Stomach smooth muscle (tissue), 2 donors: Measurements from ENCODE around the gene B4GAT1.

ENCODE experiments used
- H3K27ac ChIP-seq: one replicate; pipeline ENCODE4 v1.7.0; 2013; ENCODE audit warnings: mild to moderate bottlenecking, low read length, inconsistent platforms
- H3K27me3 ChIP-seq, 2 donors: one replicate each; pipeline ENCODE4 v1.7.0; 2013; ENCODE audit warnings: low read length in 2 of 2; ENCODE audit not compliant: insufficient read depth in 2 of 2, control insufficient read depth in 1 of 2
- H3K36me3 ChIP-seq, 2 donors: one replicate each; pipeline ENCODE4 v1.7.0; 2013; ENCODE audit warnings: low read length in 2 of 2; ENCODE audit not compliant: control insufficient read depth in 2 of 2, insufficient read depth in 2 of 2
- H3K4me1 ChIP-seq: one replicate; pipeline ENCODE4 v1.7.0; 2013; ENCODE audit warnings: low read length; ENCODE audit not compliant: control insufficient read depth, insufficient read depth
- H3K4me3 ChIP-seq, 2 donors: one replicate each; pipeline ENCODE4 v1.7.0; 2013; ENCODE audit warnings: low read length in 2 of 2
- H3K9ac ChIP-seq, 2 donors: one replicate each; pipeline ENCODE4 v1.7.0; 2013; ENCODE audit warnings: low read length in 2 of 2, mild to moderate bottlenecking in 1 of 2
- H3K9me3 ChIP-seq, 2 donors: one replicate each; pipeline ENCODE4 v1.7.0; 2013; ENCODE audit warnings: low read length in 2 of 2; ENCODE audit not compliant: control insufficient read depth in 2 of 2
- donor health status: healthy.
- donor health status: Pancreatic carcinoma.

B4GAT1 gene

DNA sequence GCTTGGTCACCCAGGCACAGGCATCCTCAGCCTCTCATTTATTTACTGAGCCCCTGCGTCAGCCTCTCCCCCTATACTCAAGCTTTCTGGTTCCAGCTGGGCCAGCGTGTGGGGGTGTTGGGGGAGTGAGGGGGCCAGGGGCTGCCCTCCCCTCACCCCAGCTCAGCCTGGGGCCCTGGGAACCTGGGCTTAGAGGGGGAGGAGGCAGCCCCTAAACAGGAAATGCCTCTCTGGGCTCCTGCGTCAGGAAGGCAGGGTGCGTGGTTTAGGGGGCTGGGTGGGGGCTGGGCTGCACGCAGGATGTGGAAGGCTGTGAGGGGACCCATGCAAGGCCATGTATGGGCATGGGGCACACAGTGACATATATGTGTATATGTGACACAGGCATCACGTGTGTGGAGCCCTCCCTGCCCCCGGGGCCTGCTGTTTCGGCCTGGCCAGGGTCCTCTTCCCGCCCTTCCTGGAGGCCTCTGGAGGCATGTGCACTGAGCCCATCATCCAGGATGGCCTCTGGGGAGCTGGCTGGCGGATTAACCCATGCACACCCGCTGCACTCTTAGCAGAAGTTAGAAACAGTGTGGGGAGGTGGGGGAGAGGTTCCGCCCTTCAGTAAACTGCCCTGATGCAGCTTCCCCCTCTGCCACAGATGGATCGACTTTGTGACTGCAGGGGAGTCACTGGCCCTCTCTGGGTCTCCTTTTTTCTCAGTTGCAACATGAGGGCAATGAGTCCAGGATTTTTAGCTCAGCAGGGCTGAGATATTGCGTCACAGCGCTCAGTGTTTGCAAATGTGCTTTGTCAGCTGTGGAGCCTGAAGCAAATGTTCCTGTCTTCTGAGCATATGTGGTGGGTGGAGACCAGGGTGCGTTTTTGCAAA lies 29.5 kb downstream of the B4GAT1 start:
- Histone ChIP-seq H3K27ac (peak overlapping the region; percentile 82), H3K27me3 (no peaks in the 10 kb centered on the region), H3K4me1 (peaks cover 56% of the 10 kb centered on the region), H3K9me3 (no peaks in the 10 kb centered on the region), H3K36me3 (no peaks in the 10 kb centered on the region), H3K4me3 (peak overlapping the region; percentile 66 to 69), H3K9ac (peak overlapping the region; percentile 55 to 57)

DNA sequence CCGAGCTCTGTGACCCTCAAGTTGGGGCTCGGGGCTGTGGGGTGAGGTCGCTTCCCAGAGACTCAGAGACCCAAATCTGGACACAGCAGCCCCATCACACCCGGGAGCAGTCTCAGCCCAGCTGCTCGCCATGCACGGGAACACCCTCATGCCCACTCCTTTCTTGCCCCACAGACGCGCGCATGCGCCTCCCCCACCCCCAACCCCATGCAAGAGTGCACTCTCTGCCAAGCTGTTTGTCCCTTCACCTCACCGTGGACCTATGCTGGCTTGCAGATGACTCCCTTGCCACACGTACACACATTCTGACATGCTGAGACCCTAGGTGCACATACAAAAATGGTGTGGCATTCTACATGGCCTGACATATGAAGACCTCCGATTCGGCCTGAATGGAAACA lies 30.1 kb downstream of the B4GAT1 start:
- Histone ChIP-seq H3K9me3 (no peaks in the 10 kb centered on the region), H3K36me3 (no peaks in the 10 kb centered on the region), H3K27me3 (no peaks in the 10 kb centered on the region), H3K27ac (peak overlapping the region; percentile 82), H3K9ac (peak overlapping the region; percentile 57 to 73), H3K4me1 (peaks cover 56% of the 10 kb centered on the region), H3K4me3 (peak overlapping the region; percentile 66 to 69)

DNA sequence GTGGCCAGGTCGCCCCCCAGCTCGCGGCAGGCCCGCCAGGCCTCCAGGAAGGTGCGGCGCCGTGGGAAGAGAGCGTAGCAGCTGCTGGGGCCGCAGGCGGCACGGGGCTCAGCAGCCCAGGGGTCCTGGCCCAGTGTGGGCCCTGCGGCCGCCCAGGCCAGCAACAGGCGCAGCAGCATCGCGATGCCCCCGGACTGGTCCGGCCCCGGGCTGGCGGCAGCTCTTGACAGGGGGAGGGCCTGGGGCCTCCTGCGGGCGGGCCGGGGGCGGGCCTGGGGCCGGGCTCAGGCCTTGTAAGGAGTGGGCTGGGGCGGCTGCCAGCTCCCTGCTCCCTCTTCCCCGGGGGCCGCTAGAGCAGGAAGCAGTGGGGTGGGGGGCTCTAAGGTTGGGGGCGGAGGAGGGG lies 30.6 kb downstream of the B4GAT1 start, which contains the start of gene CD248:
TSS of gene CD248 (minus strand) at position 196 of the 403 bp plus-strand sequence. CDS start at position 179, 17 bp downstream.
- Histone ChIP-seq H3K4me1 (peaks cover 58% of the 10 kb centered on the region), H3K27ac (peak within 1 kb of the TSS; percentile 82), H3K36me3 (no peaks in the 10 kb centered on the region), H3K27me3 (no peaks in the 10 kb centered on the region), H3K4me3 (peak within 1 kb of the TSS; percentile 69 to 78), H3K9me3 (no peaks in the 10 kb centered on the region), H3K9ac (peak within 1 kb of the TSS; percentile 57 to 73)

DNA sequence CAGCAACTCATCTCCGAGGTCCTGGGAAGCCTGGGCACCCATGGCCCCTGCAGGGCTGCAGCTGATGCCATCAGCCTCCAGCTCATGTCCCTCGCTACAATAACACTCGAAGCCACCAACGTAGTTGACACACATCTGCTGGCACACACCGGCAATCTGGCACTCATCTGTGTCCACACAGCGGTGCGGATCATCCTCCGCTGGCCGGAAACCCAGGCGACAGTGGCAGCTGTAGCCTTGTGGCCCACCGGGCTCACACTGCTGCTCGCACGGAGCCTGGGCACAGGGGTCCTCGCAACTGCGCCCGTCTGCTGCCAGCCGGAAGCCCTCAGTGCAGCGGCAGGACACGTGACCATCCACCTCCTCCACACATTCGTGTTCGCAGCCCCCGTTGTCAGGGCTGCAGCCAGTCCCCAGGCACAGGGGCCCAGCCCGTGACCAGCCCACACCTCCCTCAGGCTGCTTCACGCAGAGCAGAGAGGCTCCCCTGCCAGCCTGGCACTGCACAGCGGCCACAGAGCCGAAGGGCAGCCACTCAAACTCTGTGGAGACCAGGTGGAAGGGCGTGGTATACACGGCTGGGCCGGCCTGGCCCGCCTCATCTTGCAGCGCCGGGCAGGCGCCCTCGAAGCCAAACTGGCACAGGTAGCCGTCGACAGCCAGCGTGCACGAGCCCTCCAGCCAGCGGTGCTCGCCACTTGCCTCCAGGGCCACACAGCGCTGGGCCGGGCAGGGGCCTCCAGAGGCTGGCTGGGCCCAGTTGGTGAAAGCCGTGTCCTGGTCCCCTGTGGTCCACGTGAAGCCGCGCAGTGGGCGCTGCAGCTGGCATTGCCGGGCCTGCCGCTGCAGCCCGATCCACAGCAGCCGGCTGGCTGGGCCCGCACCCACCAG lies 31.3 kb downstream of the B4GAT1 start:
- Histone ChIP-seq H3K9me3 (no peaks in the 10 kb centered on the region), H3K9ac (peak overlapping the region; percentile 57 to 72), H3K27me3 (no peaks in the 10 kb centered on the region), H3K27ac (peak overlapping the region; percentile 82), H3K36me3 (no peaks in the 10 kb centered on the region), H3K4me3 (peak overlapping the region; percentile 65 to 78), H3K4me1 (peaks cover 61% of the 10 kb centered on the region)

DNA sequence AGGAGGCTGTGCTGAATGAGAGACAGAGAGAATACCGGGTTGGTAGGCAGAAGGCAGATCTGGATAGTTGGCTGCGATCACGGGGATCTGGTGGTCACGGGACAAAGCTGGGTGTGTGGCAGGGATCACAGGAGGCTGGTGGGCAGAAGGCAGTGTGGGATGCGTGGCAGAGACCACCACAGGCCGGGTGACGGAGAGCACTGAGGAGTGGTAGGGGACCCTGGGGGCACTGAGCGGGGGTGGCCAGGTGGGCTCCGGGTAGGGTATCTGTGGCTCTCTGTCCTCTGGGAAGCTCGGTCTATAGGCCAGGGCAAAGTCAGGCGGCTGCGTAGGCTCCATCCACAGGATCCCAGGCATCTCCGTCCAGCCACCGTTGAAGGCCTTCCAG lies 31.9 kb downstream of the B4GAT1 start:
- H3K27me3 ChIP-seq = no peaks in the 10 kb centered on the region
- H3K36me3 ChIP-seq = no peaks in the 10 kb centered on the region
- H3K9ac ChIP-seq = peak overlapping the region; percentile 57 to 72
- H3K4me3 ChIP-seq = peak overlapping the region; percentile 65 to 78
- no peaks in the 10 kb centered on the region for H3K9me3 ChIP-seq
- H3K4me1 ChIP-seq = peaks cover 61% of the 10 kb centered on the region
- no peak overlapping the region for H3K27ac ChIP-seq

DNA sequence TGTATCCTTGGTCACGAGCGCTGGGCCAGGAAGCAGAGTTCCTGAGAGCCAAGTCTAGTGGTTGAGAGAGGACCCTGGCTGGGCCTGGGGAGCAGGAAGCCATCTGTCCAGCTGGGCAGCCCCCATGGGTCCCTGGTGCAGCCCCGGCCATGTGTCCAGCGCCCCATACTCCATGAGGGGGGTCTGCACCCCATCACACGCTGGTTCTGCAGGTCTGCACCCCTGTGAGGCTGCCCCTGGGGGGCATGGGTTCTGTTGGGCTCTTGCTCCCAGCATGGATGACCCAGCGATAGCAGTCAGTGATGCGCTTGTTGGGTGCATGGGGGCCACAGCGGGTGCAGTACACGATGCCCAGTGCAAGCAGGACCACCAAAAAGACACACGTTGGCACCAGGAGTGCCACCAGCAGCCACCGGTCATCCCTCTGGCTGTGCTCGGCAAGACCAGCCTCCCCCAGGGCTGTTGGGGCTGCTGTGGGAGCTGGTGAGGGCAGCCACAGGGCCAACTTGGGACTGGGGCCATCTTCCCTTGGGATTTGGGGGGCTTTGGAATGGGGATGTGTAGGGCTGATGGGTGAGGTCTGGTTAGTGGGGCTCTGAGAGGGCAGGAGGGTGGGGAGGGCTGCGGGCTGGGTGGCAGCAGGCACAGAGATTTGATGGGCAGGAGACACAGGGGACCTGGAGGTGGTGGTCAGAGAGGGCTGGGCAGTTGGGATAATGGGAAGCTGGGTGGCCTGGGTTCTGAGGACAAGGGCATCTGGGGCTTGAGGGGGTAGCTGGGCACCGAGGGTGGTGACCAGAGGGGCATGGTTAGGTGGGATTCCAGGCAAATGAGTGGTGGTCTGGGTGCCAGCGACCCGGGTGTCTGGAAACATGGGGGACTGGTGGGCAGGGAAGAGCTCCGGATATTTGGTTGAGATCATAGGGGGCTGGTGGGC lies 32.6 kb downstream of the B4GAT1 start:
- Histone ChIP-seq H3K36me3 (no peaks in the 10 kb centered on the region), H3K9ac (peak overlapping the region; percentile 9 to 42), H3K27me3 (no peaks in the 10 kb centered on the region), H3K4me3 (peak overlapping the region; percentile 25 to 78), H3K9me3 (no peaks in the 10 kb centered on the region), H3K4me1 (peaks cover 61% of the 10 kb centered on the region), H3K27ac (peak overlapping the region; percentile 91)

DNA sequence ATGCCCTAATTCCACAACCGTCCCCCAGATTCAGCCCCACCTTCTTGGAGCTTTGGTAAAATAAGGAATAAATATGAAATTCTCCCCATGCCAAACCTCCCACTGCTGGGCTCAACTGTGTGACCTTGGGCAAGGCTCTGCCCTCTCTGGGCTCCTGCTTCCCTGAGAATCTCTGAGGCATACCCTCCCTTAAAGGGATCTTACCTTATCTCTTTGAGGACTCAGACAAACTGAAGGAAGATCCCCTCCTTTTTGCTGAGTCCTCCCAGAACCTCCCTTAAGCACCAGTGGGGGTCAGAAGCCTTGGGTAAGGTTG lies 33.3 kb downstream of the B4GAT1 start:
- Histone ChIP-seq H3K36me3 (no peaks in the 10 kb centered on the region), H3K9me3 (no peaks in the 10 kb centered on the region), H3K4me3 (peak overlapping the region; percentile 57 to 78), H3K27me3 (no peaks in the 10 kb centered on the region), H3K9ac (peak overlapping the region; percentile 42 to 65), H3K4me1 (peaks cover 61% of the 10 kb centered on the region), H3K27ac (peak overlapping the region; percentile 91)

DNA sequence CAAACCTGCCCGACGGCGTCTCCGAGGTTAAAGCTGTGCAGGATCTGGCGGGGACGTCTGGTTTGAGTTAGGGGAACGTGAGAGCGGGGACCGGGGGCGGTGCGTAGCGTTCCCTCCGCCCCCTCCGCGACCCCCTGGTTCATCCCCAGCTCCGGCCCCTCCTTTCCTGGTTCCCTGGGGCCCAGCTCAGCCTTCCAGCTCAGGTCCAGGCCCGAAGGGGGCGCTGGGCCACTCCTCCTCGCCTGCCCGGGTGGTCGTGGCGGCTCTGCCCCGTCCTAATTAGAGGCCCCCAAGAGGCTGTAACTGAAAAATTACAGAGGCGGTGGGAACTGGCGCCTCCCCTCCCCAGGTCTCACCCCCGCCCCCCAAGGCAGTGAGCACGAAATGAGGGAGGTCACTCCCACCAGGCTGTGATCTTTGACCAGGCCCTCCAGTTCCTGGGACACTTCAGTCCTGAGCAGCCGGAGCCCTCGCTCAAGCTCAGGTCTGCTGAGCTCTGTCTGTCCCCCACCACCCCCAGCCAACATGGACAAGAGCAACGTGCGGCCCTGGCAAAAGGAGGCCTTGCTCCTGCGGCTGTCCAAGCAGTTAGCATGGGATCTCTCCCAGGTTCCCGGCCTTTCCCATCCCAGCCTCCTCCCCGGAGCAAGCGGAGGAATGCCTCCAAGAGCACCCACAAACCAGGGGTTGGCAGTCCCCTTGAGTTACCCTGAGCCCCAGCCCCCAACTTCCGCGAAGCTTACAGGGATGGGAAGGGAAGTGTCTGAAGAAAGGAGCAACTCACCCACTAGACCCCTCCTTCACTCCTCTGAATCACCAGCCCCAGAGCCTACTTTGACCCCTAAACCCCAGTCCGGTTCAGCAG lies 33.9 kb downstream of the B4GAT1 start:
- Histone ChIP-seq H3K9me3 (no peaks in the 10 kb centered on the region), H3K9ac (peak overlapping the region; percentile 42 to 65), H3K4me3 (peak overlapping the region; percentile 57 to 78), H3K4me1 (peaks cover 56% of the 10 kb centered on the region), H3K36me3 (no peaks in the 10 kb centered on the region), H3K27me3 (no peaks in the 10 kb centered on the region), H3K27ac (peak overlapping the region; percentile 91)

DNA sequence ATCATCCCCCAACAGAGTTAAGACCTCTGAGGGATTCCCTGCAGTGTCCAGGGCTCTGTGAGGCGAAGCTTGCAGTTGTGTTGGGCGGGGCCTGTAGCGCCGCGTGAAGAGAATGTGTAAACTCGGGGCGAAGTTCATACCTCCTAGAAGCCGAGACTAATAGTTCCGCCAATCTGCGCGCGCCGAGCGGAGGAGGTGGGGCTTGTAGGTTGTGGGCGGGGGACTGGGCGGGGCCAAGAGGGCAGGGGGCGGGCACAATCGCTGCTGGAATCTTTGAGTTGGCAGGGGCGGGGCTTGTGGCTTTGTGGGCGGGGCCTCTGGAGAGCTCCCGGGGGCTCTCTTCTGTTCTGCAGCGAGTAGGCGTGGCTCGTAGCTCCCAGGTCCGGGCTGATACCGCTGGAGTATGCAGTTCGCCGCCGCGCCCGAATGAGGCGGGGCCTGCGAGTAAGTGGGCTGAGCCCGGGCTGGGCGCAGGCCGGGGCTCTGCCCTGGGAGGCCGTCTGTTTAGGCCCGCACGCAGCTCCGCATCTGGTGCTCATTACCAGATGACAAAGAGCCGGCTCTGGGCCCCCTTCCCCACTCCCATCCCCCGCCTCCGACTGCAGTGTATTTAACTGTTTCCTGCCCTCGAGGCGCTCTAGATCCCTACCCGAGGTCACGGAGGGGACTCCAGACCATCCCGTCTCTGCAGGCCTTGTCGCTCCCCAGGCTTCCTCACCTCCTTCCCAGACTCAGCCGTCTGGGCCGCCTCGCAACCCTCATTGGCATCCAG lies 34.7 kb downstream of the B4GAT1 start:
- Histone ChIP-seq H3K27ac (peak overlapping the region; percentile 91), H3K36me3 (no peaks in the 10 kb centered on the region), H3K9me3 (no peaks in the 10 kb centered on the region), H3K27me3 (no peaks in the 10 kb centered on the region), H3K4me3 (peak overlapping the region; percentile 83 to 86), H3K4me1 (peaks cover 49% of the 10 kb centered on the region), H3K9ac (peak overlapping the region; percentile 51 to 65)
